Islet of Langerhans (tissue), 1 donor: Measurements from ENCODE around the gene ERFE.

Source experiments
- FAIRE-seq: peaks from one replicate; lab custom pipeline; 2011; peaks lifted over from hg19 to GRCh38; lab: Jason Lieb, UNC

ERFE gene

DNA sequence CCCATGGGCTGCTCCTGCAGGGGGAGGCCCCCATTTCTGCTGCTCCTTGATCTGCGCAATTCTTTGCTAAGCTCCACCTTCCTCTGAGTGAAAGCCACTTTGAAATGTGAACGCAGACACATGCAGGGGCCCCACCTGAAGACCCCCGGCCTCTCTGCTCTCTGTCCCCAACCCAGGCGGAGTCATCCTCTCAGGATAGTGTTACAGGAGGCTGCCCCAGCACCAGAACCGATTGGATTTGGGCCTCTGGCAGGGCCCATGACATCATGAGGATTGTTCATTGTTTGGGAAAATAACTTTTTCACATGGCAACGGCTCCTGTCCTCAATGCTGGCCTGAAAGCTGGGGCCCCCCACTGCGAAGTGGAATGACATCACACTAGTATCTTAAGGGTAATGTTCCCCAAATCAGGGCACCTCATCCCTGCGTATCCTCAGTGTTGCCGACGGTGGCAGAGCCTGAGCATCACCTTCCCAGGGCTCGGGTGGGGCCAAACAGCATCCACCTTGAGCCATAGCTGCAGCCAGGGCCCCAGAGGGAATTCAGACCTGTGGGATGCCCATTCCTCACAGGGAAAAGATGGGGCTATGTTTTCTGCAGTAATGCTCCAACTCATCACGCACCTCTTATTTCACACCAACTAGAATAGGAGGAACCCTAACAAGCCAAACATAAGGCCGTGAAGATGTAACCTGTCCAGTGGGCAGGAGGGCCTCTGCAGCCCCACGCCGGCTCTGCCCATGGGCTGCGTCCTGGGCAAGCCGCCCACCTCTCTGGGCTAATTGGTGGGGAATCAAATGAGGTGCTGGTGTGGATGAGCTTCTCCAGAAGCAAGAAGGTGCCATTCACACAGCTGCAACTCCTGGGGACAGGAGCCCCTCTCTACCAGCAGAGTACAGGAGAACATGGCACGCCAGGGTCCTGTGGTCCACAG, 2.7 kb upstream of the ERFE start:
- FAIRE-seq = no peak

GRCh38 chr2:238157506-238158017, 1.2 kb upstream of the ERFE start:
- FAIRE-seq = no peak

GRCh38 chr2:238158018-238158508, 707 bp upstream of the ERFE start:
- no peak for FAIRE-seq

GRCh38 chr2:238159071-238159539, 335 bp downstream of the ERFE start:
- no peak for FAIRE-seq

DNA sequence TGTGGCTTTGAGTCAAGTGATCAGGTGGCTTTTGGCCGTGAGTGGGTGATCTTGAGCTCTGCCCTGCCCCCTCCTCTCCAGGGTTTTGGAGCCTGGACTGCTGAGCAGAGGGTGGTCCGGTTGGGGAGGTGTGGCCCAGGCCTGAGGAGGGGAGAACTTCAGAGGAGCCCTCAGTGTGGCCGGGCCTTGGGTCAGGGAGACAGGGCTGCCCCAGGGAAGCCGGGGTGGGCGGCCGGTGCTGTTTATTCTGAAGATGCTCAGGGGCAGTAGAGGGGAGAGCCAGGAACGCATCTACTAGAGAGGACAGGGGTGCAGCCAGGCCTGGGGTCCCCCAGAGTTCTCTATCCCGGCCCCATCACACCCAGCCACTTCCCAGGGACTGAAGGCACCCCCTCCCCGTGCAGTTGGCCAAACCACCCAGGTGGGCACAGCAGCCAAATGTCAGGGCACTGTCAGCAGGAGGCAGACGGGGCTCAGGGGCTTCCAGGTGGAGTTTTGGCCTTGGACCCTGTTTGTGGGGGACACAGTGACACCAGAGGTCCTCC, 963 bp downstream of the ERFE start:
- FAIRE-seq = no peak

DNA sequence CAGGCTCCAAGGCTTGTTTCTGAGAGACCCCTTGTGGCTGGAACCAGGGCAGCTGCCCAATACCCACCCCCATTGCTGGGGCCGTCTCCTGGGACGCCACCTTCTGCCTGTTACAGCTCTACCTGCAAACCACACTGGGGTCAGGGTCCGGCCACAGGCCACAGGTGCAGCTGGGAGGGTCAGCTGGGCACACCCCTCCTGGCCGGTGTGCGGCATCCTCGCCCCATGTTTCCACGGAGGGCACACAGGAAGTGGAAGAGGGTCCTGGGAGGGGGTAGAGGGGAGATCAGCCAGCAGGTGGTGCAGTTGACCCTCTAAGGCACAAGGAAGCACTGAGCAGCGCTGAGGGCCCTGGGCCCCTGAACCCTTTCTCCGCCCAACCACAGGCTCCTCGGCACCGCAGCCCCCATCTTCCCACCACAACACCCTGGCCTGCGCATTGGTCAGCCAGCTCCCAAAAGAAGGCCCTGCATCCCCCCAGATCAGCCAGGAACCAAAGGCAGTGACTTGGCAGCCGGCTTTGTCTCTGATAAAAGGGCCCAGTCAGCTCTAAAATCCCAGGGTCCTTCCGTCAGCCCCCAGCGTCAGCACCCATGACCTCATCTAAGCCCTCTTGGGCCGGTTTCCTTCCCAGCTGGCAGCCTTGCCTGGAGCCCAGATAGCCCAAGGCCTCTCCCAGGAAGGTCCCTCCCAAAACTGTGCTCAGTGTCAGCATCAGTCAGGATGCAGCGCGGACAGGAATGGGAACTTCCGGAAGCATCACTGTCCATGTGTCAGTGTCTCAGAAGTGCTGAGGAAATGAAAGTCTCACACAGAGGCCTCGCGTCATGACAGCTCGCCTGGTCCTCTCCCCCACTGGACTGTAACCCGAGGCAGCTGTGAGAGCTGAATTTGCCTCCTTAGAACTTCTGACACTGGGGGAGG, 1.7 kb downstream of the ERFE start:
- FAIRE-seq = no peak

DNA sequence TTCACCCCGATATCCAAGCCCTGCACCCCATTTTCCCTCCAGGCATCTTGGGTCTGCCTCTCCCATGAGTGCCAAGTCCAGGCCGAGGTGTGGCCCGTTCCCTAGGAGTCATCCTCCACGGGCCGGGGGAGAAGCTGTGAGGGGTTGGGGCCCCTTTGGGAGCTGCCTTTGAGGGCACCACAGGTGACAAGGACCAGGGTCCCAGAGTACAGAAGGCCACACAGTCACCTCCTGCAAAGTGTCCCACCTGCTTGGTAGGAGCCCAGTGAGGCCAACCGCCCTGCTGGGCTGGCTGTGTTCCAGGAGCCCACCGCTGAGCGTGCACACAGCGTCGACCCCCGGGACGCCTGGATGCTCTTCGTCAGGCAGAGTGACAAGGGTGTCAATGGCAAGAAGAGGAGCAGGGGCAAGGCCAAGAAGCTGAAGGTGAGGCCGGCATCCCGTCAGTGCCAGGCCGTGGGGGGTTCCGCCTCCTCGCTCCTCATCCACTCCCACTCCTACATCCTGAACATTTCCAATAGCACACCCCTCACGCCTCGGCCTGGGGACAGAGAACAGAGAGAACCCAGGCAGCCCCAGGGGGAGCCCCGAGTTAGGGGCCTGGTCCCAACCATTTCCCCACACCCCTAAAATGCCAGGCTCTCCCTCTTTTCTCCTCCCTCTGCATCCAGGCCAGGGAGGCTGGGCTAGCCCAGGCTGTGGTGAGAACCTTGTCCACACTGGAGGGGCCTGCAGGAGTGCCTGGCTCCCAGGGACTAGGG, 2.7 kb downstream of the ERFE start:
- FAIRE-seq = no peak

DNA sequence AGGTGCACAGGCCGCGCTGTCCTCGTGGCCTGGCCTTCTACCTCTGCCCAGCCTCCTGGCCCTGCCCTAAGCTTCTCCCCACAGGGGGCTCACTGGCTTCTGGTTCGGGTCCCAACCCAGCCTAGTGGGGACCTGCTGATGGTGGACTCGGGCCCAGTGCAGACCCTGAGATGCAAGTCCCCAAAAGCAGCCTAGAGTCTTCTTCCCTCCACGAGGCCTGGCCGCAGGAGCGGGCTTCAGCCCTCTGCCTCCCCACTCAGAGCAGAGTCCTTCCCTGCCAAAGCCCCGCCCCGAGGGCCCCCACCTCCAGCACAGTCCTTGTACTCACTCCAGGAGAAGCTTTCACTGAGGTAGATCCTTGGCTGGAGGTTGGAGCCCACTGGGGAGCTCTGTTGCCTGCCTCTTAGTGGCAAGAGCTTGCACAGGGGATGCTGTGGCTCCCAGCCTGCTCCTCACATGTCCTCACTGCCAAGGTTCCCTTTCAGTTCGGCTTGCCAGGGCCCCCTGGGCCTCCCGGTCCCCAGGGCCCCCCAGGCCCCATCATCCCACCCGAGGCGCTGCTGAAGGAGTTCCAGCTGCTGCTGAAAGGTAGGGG, 3.6 kb downstream of the ERFE start:
- no peak for FAIRE-seq

DNA sequence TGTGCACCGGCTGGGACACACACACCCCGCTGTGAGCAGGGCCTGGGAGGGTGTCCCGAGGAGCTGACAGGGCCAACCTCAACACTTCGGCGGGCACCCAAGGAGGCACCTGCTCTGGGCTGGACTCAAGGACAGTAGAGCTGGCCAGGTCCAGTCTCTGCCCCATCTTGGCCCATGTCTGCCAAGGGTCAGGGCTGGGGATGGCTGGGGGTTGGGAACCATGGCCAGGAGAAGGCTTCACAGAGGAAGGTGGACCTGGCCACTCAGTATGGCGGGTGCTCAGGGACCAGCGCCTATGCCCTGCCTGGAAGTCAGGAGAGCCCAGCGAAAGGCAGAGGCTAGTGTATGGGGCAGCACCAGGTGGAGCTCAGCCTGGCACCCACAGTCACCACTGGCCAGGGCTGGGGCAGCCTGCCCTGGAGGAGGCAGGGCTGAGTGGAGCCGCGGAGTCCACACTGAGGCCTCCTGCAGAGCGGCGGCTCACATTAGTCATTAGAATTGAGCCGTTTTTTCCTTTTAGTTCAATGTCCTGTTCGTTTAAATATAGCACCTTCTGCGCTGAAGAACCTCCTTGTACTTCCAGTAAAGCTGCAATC, 4.2 kb downstream of the ERFE start:
- no peak for FAIRE-seq

DNA sequence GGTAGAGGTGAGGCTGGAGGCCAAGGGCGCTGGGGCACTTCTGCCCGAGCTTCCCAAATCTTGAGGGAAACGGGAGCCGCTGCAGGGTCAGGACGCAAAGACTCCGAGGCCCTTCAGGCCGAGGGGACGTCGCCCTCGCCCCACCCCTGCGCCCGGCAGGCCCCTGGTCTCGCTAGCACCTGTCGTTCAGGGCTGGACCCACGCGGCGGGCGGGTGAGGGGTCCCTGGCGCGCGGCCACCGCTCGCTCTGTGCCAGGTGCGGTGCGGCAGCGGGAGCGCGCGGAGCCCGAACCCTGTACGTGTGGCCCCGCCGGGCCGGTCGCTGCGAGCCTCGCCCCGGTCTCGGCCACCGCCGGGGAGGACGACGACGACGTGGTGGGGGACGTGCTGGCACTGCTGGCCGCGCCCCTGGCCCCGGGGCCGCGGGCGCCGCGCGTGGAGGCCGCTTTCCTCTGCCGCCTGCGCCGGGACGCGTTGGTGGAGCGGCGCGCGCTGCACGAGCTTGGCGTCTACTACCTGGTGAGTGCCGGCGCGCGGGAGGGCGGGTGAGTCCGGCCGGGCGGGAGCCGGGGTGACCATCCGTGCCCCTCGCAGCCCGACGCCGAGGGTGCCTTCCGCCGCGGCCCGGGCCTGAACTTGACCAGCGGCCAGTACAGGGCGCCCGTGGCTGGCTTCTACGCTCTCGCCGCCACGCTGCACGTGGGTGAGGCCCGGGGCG, 4.9 kb downstream of the ERFE start:
- FAIRE-seq = no peak

DNA sequence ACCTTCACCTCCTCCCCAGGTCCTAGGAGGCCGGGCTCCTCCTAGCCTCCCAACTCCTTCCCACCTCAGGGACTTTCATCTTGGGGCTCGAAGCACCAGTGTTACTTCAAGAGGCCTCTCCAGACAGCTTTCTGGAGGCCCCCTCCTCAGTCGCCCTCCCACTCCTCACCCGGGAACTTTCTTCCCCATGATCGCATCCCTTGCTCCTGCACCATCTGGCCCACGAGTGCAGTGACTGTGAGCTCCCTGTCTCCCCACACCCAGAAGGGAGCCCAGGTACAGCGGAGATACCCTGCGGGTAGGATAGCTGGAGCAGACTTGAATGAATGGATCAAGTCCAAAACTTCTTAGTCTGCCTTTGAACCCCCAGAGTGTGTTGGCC, 6.1 kb downstream of the ERFE start:
- FAIRE-seq = no peak

DNA sequence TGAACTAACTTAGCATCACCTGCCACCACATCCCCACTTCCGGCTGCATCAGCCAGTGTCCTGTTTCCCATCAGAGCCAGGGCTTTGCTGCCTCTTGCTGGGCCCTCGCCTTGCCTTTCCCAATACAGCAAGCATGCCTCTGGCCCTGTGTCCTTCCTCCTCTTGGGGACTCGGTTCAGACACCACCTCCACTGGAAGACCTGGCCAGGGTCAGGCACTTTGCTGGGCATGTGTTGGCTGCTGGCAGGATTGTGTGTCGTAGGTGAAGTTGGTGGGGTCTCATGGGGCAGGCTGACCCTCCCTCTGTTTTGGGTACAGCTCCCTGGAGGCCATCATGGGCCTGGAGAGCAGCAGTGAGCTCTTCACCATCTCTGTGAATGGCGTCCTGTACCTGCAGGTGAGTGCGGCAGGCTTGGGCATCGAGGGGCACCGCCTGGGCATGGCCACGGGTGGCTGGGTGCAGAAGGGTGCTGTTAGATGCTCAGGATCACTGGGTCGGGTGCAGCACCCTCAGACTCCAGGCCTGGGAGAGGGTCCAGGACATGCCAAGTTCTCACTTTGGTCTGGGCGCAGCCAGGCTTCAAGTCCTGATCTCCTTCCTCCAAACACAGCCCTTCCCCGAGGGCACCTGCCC, 6.6 kb downstream of the ERFE start:
- no peak for FAIRE-seq

- no peak for FAIRE-seq
These were observed 7.9 kb downstream of the ERFE start for GRCh38 chr2:238166391-238167343.

- FAIRE-seq = no peak
These were observed 8.6 kb downstream of the ERFE start for GRCh38 chr2:238167344-238167715.

DNA sequence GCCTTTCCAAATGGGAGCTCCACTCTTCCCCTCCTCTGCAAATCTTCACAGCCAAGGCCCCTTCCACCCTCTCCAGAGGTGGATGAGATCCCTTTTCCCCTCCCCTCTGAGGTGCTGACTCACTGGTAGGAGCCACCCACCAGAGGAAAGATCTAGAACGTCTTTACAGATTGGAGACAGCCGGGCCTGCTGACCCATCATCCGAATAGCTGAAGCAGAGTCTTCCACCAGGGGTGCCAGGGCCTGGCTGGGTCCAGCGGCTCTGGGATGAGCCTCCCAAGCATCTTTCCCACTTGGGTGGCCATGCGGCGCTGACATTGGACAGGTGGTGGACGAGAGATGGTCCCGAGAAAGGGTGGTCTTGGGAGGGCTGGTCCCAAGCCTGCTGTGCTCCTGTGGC, 9.0 kb downstream of the ERFE start:
- FAIRE-seq = no peak

DNA sequence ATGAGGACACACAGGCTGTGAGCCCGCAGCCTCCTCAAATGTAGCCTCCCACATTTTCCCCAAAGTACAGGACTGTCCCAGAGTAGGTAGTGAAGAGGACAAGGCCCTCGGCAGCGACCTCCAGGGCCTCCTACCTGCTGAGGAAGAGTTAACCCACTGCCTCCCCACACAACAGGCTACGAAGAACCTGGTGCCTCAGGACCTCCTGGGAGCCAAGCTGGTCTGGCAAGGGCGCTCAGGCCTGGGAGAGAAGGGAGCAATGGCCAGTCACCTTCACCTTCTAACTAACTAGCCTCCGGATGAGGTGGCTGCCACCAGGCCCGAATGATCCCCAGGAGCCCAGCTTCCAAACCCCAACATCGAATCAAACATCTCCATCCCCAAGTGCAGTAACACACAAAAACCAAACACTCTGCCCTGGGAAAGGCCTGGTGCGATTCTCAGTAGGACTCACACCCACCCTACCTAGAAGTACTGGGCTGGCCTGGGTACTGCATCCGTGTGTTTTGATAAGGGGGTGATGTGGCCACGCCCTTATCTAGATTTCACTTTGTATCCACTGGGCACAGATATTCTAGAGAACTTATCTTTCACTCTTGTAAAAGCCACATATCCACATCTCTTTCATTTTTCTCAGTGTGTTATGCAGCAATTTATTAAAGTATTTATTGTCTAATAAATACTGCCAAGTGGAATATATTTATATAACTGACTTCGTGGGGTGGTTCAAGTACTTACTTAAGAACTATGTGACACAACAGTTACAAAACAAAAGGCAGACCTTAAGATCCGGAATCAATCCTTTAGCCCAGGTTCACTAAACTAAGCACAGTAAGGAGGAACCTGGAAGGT, 9.7 kb downstream of the ERFE start:
- no peak for FAIRE-seq

DNA sequence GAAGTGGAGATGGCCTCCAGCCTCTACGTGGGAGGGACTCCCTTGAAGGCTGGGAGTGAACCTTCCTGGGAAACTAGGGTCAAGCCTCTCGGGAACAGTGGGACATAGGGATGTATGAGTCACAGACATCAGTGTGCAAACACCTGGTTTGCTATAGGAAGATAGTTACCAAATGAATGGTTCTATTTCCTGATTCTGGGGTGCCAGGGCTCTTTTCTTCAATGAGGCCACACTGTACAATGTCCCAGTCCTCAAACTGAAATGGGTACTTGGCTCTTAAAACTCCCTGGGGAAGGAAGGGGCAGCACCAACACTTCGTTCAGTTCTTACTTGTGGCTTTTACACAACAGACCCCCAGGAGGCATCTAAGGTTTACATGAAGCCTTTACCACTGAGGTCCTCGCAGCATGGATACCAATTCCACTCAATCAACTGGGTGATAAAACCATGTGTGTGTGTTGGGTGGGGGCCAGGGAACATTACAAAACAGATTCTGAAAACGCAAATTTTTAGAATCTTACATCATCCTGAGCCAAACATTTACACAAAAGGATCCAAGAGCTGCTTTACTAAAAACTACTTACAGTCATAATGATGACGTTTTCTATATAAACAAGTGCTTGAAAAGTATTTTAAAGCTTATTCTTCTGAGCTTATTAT, 10.4 kb downstream of the ERFE start:
- FAIRE-seq = no peak
